IMR-90 (cell line): ENCODE data around the gene ZFR2. TPM values are rescaled to one million over a fixed set of nuclear protein-coding genes. Genes with fewer than 3 reads are reported as not detected.

ENCODE experiments used
- ATAC-seq: fragments of 200-7000 bp; cut with Tn5 transposase; 2 replicates; pipeline ENCODE4 v1.9.1; 2020; ENCODE audit warnings: low read depth, mild to moderate bottlenecking, moderate library complexity
- BruUV-seq: library from RNA; stranded (reverse); fragments of 400-500 nt; replicated peaks from 2 replicates; lab custom pipeline; 2021; lab: Mats Ljungman, UMichigan
- CTCF ChIA-PET: fragments of 300-600 bp; formaldehyde crosslinking; extraction: SDS; loops from one replicate; lab custom pipeline; 2021; ENCODE audit warnings: antibody characterized with exemption; lab: Yijun Ruan, JAX
- POLR2A ChIA-PET: fragments of 300-600 bp; sonication (Branson Sonifier 250); formaldehyde crosslinking; loops from one replicate; lab custom pipeline; 2022; ENCODE audit warnings: antibody characterized with exemption; ENCODE audit not compliant: unreplicated experiment; lab: Charles Lee
- DNase-seq: peaks from one replicate; pipeline ENCODE4 v3.0.0; 2013
- H2AFZ ChIP-seq: replicated peaks from 2 replicates; pipeline ENCODE3; 2013; ENCODE audit warnings: low read length, mild to moderate bottlenecking; ENCODE audit not compliant: poor library complexity
- H2AK5ac ChIP-seq: 2 replicates; pipeline ENCODE4 v1.6.1; 2013; ENCODE audit warnings: low read depth, low read length, inconsistent platforms
- H2AK9ac ChIP-seq: replicated peaks from 2 replicates; pipeline ENCODE3; 2013; ENCODE audit warnings: mild to moderate bottlenecking, low read depth, low read length, moderate library complexity; ENCODE audit not compliant: poor library complexity
- H2BK120ac ChIP-seq: 2 replicates; pipeline ENCODE4 v1.6.1; 2013; ENCODE audit warnings: low read depth, low read length, inconsistent platforms
- H2BK15ac ChIP-seq: 3 replicates; pipeline ENCODE4 v1.6.1; 2013; ENCODE audit warnings: low read depth, low read length, inconsistent platforms
- H2BK20ac ChIP-seq: 2 replicates; pipeline ENCODE4 v1.6.1; 2013; ENCODE audit warnings: low read depth, mild to moderate bottlenecking, inconsistent platforms, low read length, moderate library complexity
- H2BK5ac ChIP-seq: 2 replicates; pipeline ENCODE4 v1.6.1; 2013; ENCODE audit warnings: mild to moderate bottlenecking, low read depth, low read length, inconsistent platforms; ENCODE audit not compliant: poor library complexity, severe bottlenecking
- H3K14ac ChIP-seq: replicated peaks from 2 replicates; pipeline ENCODE4 v1.6.1; 2013; ENCODE audit warnings: low read depth, low read length, inconsistent platforms
- H3K18ac ChIP-seq: 2 replicates; pipeline ENCODE4 v1.6.1; 2013; ENCODE audit warnings: low read depth, low read length, control low read depth
- H3K23ac ChIP-seq: 2 replicates; pipeline ENCODE4 v1.6.1; 2013; ENCODE audit warnings: low read depth, low read length, inconsistent platforms
- H3K27ac ChIP-seq: 2 replicates; pipeline ENCODE4 v1.5.1; 2013; ENCODE audit warnings: mild to moderate bottlenecking, control low read depth, low read length; ENCODE audit not compliant: insufficient read depth
- H3K27me3 ChIP-seq: 2 replicates; pipeline ENCODE4 v1.6.1; 2013; ENCODE audit warnings: low read length; ENCODE audit not compliant: control insufficient read depth, insufficient read depth
- H3K36me3 ChIP-seq: 2 replicates; pipeline ENCODE4 v1.6.1; 2013; ENCODE audit warnings: low read length, mixed read lengths; ENCODE audit not compliant: control insufficient read depth, insufficient read depth
- H3K4ac ChIP-seq: 2 replicates; pipeline ENCODE4 v1.6.1; 2013; ENCODE audit warnings: low read depth, low read length, inconsistent platforms
- H3K4me1 ChIP-seq: 2 replicates; pipeline ENCODE4 v1.6.1; 2013; ENCODE audit warnings: low read length, mixed read lengths; ENCODE audit not compliant: control insufficient read depth, insufficient read depth
- H3K4me2 ChIP-seq: 2 replicates; pipeline ENCODE4 v1.6.1; 2013; ENCODE audit warnings: low read depth, mild to moderate bottlenecking, control low read depth, low read length, moderate library complexity
- H3K4me3 ChIP-seq: 2 replicates; pipeline ENCODE4 v1.5.1; 2013; ENCODE audit warnings: low read depth, mild to moderate bottlenecking, control low read depth, low read length, moderate library complexity; ENCODE audit not compliant: insufficient read depth
- H3K56ac ChIP-seq: 2 replicates; pipeline ENCODE4 v1.6.1; 2013; ENCODE audit warnings: low read length, inconsistent platforms; ENCODE audit not compliant: insufficient read depth; ENCODE audit errors: extremely low read depth
- H3K79me1 ChIP-seq, 2 experiments: 2 replicates each; pipeline ENCODE4 v1.6.1; 2013; ENCODE audit warnings: low read length in 2 of 2, inconsistent platforms in 1 of 2, low read depth in 1 of 2
- H3K9ac ChIP-seq: 2 replicates; pipeline ENCODE4 v1.6.1; 2013; ENCODE audit warnings: low read depth, low read length, control low read depth
- H3K9me1 ChIP-seq: 2 replicates; pipeline ENCODE4 v1.6.1; 2013; ENCODE audit warnings: low read length, inconsistent platforms; ENCODE audit not compliant: insufficient read depth
- H3K9me3 ChIP-seq: 2 replicates; pipeline ENCODE4 v1.6.1; 2013; ENCODE audit warnings: low read length; ENCODE audit not compliant: control insufficient read depth, insufficient read depth
- H4K20me1 ChIP-seq: 2 replicates; pipeline ENCODE4 v1.6.1; 2013; ENCODE audit warnings: low read length, inconsistent platforms; ENCODE audit not compliant: insufficient read depth
- H4K5ac ChIP-seq: 2 replicates; pipeline ENCODE4 v1.6.1; 2013; ENCODE audit warnings: mild to moderate bottlenecking, low read depth, low read length, control low read depth
- H4K8ac ChIP-seq, 2 experiments: 2 replicates each; pipeline ENCODE4 v1.6.1; 2013; ENCODE audit warnings: low read depth in 2 of 2, low read length in 2 of 2, control low read depth in 1 of 2, inconsistent platforms in 1 of 2
- H4K91ac ChIP-seq: 2 replicates; pipeline ENCODE4 v1.6.1; 2013; ENCODE audit warnings: low read depth, low read length, inconsistent platforms; ENCODE audit not compliant: insufficient read depth
- CEBPB ChIP-seq: IDR thresholded peaks from 2 replicates; pipeline ENCODE4 v1.6.1; 2012; ENCODE audit warnings: low read depth, low read length, improper control_type of control experiment
- CHD1 ChIP-seq: IDR thresholded peaks from 2 replicates; pipeline ENCODE4 v1.6.1; 2012; ENCODE audit warnings: low read depth, low read length, improper control_type of control experiment
- FOS ChIP-seq: fragments of 150-350 bp; IDR thresholded peaks from 2 replicates; pipeline ENCODE4 v1.6.1; 2016; ENCODE audit warnings: low read depth, low read length
- MAFK ChIP-seq: IDR thresholded peaks from 2 replicates; pipeline ENCODE4 v1.6.1; 2012; ENCODE audit warnings: low read depth, low read length, improper control_type of control experiment
- MAZ ChIP-seq: IDR thresholded peaks from 2 replicates; pipeline ENCODE4 v1.6.1; 2012; ENCODE audit warnings: low read depth, mild to moderate bottlenecking, low read length, improper control_type of control experiment, moderate library complexity, borderline replicate concordance
- POLR2A ChIP-seq: IDR thresholded peaks from 2 replicates; pipeline ENCODE4 v1.6.1; 2012; ENCODE audit warnings: mild to moderate bottlenecking, low read depth, low read length
- RAD21 ChIP-seq: IDR thresholded peaks from 2 replicates; pipeline ENCODE4 v1.6.1; 2012; ENCODE audit warnings: low read length, improper control_type of control experiment
- RCOR1 ChIP-seq: IDR thresholded peaks from 2 replicates; pipeline ENCODE4 v1.6.1; 2012; ENCODE audit warnings: mild to moderate bottlenecking, low read length, improper control_type of control experiment; ENCODE audit not compliant: insufficient replicate concordance
- RFX5 ChIP-seq: IDR thresholded peaks from 2 replicates; pipeline ENCODE4 v1.8.0; 2012; ENCODE audit warnings: low read depth, mild to moderate bottlenecking, low read length, moderate library complexity
- SMC3 ChIP-seq: fragments of 150-350 bp; IDR thresholded peaks from 2 replicates; pipeline ENCODE4 v1.6.1; 2016; ENCODE audit warnings: low read depth, mild to moderate bottlenecking, antibody characterized with exemption, low read length, moderate library complexity
- WGBS, 2 experiments: methylation state at CpG; one replicate each; pipeline versions ENCODE4 v1.1.5 to v1.1.7; 2013; ENCODE audit warnings: missing lambda C conversion rate in 2 of 2; ENCODE audit not compliant: insufficient read length in 1 of 2; ENCODE audit errors: extremely low coverage in 2 of 2; 5-methylcytosine and 5-hydroxymethylcytosine counted together
- dilution Hi-C: fragments of 300-500 bp; cut with HindIII; formaldehyde crosslinking; loops from one replicate; pipeline ENCODE4 v1.14.3; 2018; ENCODE audit warnings: low sequenced_read_pairs; ENCODE audit not compliant: unreplicated experiment
- in situ Hi-C: fragments of 300-500 bp; cut with MboI; formaldehyde crosslinking; loops from 3 replicates; pipeline ENCODE4 v1.14.3; 2019; ENCODE audit warnings: low sequenced_read_pairs, inconsistent platforms, mixed read lengths
- intact Hi-C: fragments of 100-400 bp; cut with micrococcal nuclease; formaldehyde crosslinking; loops from 2 replicates; pipeline ENCODE4 v1.10.0; 2022
- polyA plus RNA-seq, 3 experiments: library from polyadenylated mRNA; depleted of rRNA; stranded (reverse); fragments of >200 nt; gene quantifications; 2 replicates each; pipeline ENCODE4 v1.2.3, GENCODE V29; 2012; ENCODE audit warnings: low replicate concordance in 1 of 3
- total RNA-seq: library from RNA; depleted of rRNA; stranded (reverse); fragments of >200 nt; gene quantifications from 2 replicates; pipeline ENCODE4 v1.2.3, GENCODE V29; 2012
- TF ChIP-seq, protein P1 (sequence below): fragments of 150-350 bp; IDR thresholded peaks from 2 replicates; pipeline ENCODE4 v1.6.1; 2017; ENCODE audit warnings: mild to moderate bottlenecking, antibody characterized with exemption, low read length, low read depth

Gene ZFR2
- total and polyA plus RNA-seq, 2 of the 4 experiments (the other 2 are of a cell fraction): 0.19 TPM; not detected in 1

GRCh38 chr19:3898426-3898825, 29.6 kb upstream of the ZFR2 start:
- WGBS, 2 experiments: 79% methylated on average over 2 of the region's 3 CpGs; no CpG with 5 or more reads in 1 of the 2 experiments
- Histone ChIP-seq H3K9ac (no peak overlapping the region), H3K27ac (no peak overlapping the region), H4K20me1 (no peaks in the 10 kb centered on the region), H3K18ac (no peak overlapping the region), H3K4me1 (no peaks in the 10 kb centered on the region), H3K4me2 (no peak overlapping the region), H4K5ac (no peak overlapping the region), H3K56ac (no peak overlapping the region), H4K8ac (no peak overlapping the region), H2AK5ac (no peak overlapping the region), H2BK15ac (no peak overlapping the region), H3K36me3 (no peaks in the 10 kb centered on the region), H4K91ac (no peak overlapping the region), H3K14ac (no peak overlapping the region), H3K9me1 (no peaks in the 10 kb centered on the region), H2BK5ac (no peak overlapping the region), H3K4ac (no peak overlapping the region), H3K9me3 (peaks cover 2% of the 10 kb centered on the region; the same call in 1 of the 2 replicates), H2AK9ac (no peak overlapping the region), H2AFZ (no peak overlapping the region), H3K79me1 (no peaks in the 10 kb centered on the region), H3K4me3 (no peak overlapping the region), H3K23ac (no peak overlapping the region), H2BK120ac (no peak overlapping the region), H3K27me3 (peaks cover 3% of the 10 kb centered on the region; the same call in 1 of the 2 replicates), H2BK20ac (no peak overlapping the region)
- TF ChIP-seq RFX5: no peak
- no peak for TF ChIP-seq CHD1
- TF ChIP-seq MAFK: no peak
- TF ChIP-seq, protein P1, sequence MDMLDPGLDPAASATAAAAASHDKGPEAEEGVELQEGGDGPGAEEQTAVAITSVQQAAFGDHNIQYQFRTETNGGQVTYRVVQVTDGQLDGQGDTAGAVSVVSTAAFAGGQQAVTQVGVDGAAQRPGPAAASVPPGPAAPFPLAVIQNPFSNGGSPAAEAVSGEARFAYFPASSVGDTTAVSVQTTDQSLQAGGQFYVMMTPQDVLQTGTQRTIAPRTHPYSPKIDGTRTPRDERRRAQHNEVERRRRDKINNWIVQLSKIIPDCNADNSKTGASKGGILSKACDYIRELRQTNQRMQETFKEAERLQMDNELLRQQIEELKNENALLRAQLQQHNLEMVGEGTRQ: no peak
- no peak for TF ChIP-seq RCOR1
- no peak for TF ChIP-seq CEBPB
- TF ChIP-seq FOS: no peak
- no peak for TF ChIP-seq RAD21
- no peak for TF ChIP-seq SMC3
- TF ChIP-seq POLR2A: no peak
- TF ChIP-seq MAZ: no peak
- ATAC-seq (no peak), DNase-seq (no peak)
- dilution Hi-C loops (no loop called here), intact Hi-C loops (no loop called here), in situ Hi-C loops (no loop called here)
- ChIA-PET POLR2A (no interaction called here), CTCF (no interaction called here)
- no TSS peak for BruUV-seq
